GM21529 (cell line): ENCODE data around the gene AK1.

Source experiments
- ATAC-seq: cut with Tn5 transposase; IDR thresholded peaks from one replicate; pipeline ENCODE4 v1.9.1; 2021; ENCODE audit not compliant: unreplicated experiment

Gene AK1

DNA sequence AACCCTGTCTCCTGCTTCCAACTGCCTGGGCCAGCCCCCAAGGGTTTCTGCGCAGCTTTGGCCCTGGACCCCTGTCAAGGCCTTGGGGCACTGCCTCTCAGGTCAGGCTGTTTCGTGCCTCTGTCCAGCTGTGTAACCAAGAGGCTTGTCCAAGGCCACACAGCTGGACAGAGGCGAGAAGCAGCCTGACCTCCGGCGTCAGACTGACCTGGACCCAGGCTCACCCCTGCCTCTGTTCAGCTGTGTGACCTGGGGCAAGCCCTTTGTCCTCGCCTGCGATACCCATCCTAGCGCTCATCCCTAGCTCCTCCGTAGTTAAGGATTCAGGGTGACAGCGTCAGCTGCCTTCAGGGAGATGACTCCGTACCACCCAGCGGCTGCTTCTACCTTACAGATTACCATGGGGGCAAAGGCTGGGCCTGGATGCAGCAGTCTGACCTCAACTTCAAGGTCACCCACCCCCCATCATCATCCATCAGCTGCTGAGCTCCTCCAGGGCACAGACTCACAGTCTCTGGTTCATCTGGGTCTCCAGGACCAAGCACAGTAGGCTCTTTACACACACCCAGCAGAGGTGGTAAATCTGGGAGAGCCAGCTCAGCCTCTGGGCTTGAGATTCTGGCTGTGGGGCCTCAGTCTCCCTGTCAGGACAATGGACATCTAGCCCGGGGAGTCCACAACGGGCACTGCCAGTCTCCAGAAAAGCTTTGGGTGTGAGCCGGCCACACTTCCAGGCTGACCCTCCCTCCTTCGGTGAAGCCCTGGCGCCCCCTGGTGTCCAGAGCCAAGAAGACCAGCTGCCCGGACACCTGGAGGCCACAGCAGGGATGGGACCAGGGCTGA is 7.9 kb downstream of the AK1 start:
- peak; percentile 52 for ATAC-seq

DNA sequence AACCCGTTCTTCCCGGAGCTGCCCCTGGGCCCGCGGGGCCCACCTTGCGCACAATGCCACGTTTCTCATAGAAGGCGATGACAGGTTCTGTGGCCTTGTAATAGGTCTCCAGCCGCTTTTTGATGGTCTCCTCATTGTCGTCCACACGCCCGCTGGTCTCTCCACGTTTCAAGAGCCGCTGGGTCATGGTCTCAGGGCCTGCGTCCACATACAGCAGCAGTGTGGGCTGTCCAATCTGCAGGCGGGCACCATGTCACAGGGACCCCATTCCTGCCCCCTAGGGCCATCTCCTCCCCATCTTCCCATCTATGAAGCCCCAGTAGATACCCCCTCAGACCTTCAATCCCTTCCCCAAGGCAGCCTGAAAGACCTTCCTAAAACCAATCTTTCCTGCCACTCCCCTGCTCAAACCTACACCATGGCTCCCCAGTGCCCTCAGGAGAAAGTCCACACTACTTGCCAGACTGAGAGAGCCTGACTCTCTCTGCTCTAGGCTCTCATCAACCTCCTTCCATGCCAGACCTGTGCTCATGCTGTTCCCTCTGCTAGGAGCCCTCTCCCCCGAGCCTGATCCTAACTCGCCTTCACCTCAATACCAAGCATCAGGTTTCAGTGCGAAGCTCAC is 9.1 kb downstream of the AK1 start:
- no peak for ATAC-seq

DNA sequence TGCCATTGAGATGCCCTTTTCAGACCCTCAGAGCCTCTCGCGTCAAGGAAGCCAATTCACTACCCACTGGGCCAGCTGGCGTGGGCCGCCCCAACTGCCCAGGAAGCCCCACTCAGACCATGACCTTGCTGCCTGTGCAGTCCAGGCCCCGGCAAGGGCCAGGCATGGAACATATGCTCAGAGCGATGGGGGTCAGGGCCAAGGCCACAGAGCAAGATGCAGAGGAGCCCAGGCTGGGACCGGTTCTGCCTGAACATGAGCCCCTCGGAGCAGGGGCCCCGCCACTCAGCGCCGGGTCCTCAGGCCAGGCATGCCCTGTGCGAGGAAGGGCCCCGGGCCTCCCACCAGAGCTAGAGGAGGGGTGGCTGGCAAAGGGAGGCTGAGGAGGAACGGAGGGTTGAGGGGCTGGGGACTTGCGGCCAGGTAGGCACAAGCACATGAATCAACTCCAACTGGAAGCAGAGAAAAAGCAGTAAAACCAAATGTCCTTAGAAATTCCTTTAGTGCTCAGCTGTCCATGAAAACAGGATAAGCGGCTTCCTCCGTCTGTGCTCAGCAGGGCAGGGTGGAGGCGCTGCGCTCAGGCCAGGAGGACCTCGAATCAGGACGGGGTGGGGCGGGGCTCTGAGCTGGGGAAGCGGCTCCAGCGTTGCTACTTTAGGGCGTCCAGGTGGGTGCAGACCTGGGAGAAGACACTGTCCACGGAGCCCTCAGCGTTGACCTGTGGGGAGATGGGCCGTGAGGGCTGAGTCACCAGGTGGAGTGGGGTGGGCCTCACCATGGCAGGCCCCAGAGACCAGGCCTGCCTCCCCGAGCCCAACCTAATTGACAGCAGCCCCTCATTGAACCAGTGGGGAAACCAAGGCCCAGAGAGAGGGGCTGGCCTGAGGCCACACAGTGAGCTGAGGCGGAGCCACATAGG is 9.9 kb downstream of the AK1 start:
- no peak for ATAC-seq

DNA sequence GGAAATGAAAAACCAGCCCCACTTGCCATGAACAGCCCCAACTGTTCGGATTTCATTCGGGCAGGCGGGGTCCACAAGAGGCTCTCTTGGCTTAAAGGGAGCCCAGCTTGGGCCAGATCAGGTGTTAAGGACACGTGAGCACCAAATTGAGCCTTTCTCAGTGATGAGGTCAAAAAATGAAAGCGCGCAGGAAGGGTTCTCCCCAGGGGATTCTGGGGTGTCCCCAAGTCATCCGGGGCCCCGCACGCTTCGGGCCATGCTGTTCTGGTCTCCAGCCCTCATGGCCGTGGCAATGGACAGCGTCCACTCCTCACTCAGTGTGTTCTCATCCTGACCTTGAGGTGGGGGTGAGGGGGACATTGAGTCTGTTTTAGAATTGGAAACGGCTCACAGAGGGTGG is 10.9 kb downstream of the AK1 start:
- ATAC-seq, result peak; percentile 47

DNA sequence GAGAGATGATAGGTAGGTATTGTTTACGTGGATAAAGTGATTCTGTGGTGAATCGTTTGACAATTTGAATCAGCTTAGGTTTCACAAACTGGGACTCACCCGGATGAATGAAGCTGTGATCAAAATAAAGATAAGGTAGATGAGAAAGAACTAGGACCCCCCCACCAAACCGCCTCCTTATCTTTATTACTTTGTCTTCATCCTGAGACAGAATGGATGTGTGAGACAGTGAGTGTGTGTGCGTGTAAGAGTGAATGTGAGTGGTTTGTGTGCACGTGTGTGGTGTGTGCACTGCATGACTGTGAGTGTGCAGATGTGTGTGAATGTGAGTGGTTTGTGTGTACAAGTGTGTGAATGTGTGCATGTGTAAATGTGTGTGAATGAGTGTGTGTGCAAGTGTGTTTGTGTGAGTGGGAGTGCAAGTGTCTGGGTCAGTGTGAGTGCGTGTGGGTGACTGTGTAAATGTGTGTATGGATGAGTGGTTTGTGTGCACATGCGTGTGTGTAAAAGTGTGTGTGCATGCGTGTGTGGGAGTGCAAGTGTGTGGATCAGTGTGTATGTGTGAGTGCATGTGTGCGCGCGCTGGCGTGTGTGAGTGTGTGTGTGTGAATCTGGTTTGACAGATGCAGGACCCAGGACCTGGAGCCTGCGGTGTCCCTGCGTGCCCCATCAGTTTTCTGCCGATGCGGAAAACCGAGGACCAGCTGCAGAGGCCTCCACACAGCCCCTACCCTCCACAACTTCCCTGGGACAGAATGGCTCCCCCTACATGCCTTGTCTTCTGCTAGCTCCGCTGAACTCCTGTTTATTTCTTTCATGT is 11.6 kb downstream of the AK1 start:
- ATAC-seq, result no peak

DNA sequence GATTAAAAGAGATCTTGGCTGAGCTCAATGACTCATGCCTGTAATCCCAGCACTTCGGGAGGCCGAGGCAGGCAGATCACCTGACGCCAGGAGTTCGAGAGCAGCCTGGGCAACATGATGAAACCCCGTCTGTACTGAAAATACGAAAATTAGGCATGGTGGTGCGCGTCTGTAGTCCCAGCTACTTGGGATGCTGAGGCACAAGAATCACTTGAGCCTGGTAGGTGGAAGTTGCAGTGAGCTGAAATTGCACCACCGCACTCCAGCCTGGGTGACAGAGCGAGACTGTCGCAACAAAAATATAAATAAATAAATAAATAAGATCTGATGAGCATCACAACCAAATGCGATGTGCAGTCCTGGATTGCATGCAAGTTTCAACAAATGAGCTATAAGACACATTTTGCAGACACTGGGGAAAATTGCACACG is 14.3 kb downstream of the AK1 start:
- ATAC-seq, result no peak

DNA sequence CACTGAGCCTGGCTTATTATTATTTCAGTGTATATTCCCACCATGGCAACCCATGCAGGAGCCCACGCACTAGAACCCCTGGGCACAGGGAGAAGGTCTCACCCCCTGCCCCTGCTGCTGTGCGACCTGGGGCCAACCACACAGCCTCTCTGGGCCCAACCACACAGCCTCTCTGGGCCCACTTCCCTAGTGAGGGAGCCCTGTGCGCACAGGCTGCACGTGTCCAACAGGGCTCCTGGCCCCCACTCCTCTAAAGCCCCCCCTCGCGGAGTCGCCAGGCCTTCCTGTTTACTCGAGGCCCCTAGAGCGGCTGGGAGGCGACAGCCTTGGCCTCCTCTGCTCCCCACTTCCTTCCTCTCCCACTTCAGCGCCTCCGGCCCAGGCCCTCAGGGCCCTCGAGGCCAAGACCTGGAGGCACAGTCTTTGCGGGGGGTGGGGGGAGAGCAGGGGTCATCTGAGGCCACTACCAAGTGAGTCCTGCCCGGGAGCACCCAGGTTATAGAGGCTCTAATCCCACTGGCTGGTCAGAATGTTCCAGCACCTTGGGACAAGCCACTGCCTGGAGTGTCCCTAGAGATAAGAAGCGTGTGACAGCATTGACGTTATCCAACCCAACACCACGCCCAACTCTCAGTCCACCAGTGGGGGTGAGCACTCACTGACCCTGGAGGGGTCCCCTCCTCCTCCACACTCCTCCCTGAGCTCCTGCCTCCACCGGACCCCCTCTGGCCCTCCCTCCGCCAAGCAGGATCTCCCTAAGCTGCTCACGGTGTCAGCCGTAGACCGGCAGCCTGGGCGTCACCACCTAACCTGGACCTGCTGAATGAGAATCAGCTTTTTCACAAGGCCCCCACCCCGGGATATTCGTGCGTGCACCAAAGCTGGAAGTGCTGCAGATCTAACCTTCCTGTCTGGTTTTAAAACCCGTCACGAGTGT is 15.1 kb downstream of the AK1 start:
- ATAC-seq, result no peak

DNA sequence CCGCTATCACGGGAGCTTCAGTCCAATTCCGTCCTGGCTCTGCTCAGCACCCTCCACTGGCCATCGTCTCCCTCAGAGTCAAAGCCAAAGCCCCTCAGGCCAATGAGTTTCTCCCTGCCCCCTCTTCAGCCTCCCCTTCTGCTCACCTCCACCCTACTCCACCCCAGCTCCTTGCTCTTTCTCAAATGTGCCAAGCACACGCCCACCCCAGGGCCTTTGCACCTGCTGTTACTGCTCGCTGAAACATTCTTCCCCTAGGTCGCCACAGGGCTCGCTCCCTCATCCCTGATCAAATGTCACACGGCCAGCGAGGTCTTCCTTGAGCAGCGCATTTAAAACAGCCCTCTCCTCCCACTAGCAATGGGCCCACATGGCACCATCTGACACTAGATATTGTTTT is 16.7 kb downstream of the AK1 start:
- no peak for ATAC-seq

DNA sequence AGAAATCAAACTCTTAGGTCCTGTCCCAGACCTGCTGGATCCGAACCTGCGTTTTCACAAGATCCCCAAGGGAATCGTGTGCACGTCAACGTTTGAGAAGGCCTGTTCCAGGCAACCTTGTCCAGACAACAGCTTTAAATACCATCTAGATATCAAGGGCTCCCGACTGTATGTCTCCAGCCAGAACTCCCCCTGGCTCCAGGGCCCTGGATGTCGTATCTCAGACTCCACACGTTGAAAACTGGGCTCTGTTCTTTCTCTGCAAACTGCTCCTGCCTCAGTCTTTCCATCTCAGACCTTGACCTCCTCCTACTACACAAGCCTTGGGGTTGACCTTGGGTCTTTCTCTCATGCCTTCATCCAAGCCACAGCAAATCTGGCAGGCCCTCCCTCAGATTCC is 17.2 kb downstream of the AK1 start:
- no peak for ATAC-seq

DNA sequence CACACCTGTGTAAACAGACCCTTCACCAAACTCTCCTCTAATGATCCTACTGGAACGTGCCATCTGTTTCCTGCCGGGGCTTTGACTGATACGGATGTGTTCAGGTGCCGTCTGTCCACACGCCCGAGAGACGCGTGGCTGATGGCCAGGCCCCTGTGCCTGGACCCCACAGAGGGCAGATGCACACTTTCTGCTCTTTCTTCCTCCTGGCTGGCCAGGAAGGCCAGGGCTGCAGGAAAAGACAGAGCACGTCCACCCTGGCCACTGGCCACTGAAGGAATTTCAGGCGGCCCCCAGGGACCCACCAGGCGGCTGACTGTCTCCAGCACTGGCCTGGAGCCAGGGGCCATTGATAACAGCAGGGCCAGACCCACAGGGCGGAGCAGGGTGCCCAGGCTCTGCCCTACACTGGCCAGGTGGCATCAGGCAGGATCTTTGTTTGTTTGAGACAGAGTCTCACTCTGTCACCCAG is 19.4 kb downstream of the AK1 start:
- ATAC-seq, result no peak

GRCh38 chr9:127857278-127857677 is 20.2 kb downstream of the AK1 start:
- no peak for ATAC-seq

- no peak for ATAC-seq
These were observed 20.8 kb downstream of the AK1 start for GRCh38 chr9:127856729-127857116.

DNA sequence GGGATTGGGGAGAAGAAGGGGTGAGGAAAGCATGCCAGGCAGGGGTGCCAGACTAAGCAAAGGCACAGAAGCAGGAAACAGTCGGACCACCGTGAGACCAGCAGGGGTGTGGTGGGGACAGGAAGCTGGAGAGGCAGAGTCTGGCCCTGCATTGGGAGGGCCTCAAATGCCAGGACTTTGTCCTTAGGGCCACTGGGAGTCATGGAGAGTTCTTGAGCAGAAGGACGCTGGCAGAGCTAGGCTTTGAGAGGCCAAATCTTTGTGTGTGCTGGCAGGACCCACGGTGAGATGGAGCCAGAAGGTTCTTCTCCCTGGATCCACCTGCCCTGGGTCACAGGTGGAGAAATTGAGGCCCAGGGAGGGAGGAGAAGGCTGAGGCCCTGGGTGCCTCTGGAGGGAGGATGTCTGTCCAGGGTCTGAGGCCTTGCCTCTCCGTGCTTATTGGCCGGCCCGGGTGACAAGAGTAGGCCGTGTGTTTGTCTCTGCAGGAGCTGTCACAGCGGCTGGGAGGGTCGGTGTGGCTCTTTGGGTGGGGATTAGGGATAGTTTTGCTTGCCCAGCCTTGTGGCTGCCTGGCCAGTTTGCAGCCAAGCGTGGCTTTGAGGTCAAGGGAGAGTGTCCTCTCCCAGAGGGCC is 21.3 kb downstream of the AK1 start:
- no peak for ATAC-seq

DNA sequence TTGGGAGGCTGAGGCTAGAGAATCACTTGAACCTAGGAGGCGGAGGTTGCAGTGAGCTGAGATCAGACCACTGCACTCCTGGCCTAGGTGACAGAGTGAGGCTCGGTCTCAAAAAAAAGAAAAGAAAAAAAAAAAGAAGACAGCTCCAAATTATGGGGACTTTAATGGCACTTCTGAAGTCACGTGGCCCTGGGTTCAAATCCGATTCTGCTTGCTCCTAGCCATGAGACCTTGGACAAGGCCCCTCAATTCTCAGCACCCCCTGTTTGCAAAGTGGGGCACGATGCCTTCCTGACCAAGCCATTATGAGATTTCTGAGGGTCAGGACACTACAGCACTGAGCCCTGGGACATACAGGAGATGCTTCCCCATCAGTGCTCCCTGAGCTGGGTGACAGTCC is 22.0 kb downstream of the AK1 start:
- no peak for ATAC-seq

DNA sequence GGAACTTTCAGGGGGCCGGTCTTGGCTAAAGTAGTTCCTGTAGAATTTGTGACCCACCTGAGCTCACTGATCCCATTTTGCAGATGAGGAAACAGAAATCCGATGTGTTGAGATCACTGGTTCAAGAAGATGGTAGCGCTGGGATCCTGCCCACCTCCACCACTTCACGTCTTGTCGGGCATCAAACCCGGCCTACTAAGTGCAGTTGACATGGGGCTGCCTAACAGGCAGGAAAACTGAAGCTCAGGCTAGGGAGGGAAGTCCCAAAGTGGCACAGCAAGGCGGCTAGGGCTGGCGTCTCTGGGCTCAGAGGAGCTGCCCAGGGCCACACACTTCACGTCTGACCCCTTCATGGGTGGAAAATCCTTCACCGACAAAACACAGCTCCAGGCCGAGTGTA is 22.5 kb downstream of the AK1 start:
- no peak for ATAC-seq

DNA sequence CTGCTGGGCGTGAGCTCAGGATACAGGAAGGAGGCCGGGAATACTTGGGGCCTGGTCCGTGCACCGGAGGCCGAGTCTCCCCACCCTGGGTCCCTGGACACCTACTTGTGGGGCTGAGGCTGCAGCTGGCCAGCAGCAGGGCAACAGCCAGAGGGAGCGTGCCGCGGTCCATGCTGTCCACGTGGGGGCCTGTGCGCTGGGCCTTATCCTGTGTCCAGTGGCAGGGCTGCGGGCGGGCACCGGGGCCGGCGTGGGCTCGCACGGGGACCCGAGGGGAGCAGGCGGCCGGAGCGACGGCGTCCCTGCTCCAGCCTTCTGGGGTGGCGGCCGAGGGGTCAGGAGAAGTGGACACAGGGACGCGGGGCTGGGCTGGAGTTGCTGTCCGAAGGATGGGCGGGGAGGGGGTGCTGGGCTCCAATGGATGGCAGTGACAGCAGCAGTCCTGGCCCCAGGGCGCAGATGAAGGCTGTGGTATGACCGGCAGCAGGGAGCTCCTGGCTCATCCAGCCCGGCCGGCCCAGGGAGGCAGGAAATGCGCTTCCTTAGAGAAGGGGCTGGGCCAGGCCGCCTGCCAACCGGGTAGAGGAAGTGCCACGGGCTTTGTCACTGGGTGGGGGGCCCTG is 23.2 kb downstream of the AK1 start, which contains the start of gene ENG:
TSS of gene ENG (minus strand) at position 475 of the 623 bp plus-strand sequence. CDS start at position 172, 303 bp downstream.
- ATAC-seq, result no peak

- ATAC-seq, result no peak
These were observed 23.9 kb downstream of the AK1 start for GRCh38 chr9:127853312-127854183.
